Neural cell (in vitro differentiated cells): ENCODE results near the gene CSNK1E. TPM values are rescaled to one million over a fixed set of nuclear protein-coding genes. Genes with fewer than 3 reads are reported as not detected.

Source experiments
- H2AFZ ChIP-seq: fragments of 200-600, 300-800 bp; sonication (generic), shearing (Covaris generic); 2 replicates; pipeline ENCODE4 v1.6.0; 2014; ENCODE audit warnings: low read depth, mild to moderate bottlenecking, antibody characterized with exemption, low read length, moderate library complexity
- H3F3A ChIP-seq: fragments of 200-600 bp; shearing (Covaris generic); 2 replicates; pipeline ENCODE4 v1.6.1; 2016; ENCODE audit warnings: mild to moderate bottlenecking, moderate library complexity, mixed read lengths, antibody characterized with exemption, low read length; ENCODE audit not compliant: insufficient read depth, poor library complexity, severe bottlenecking
- H3K27ac ChIP-seq: fragments of 200-600, 300-800 bp; sonication (generic), shearing (Covaris generic); 2 replicates; pipeline ENCODE4 v1.5.1; 2014; ENCODE audit warnings: mild to moderate bottlenecking, low read length, moderate library complexity
- H3K27me3 ChIP-seq: fragments of 300-800, 200-600 bp; sonication (generic), shearing (Covaris generic); 2 replicates; pipeline ENCODE4 v1.6.0; 2014; ENCODE audit warnings: mild to moderate bottlenecking, low read depth, low read length, moderate library complexity; ENCODE audit not compliant: insufficient read depth
- H3K36me3 ChIP-seq: fragments of 300-800, 200-600 bp; sonication (generic), shearing (Covaris generic); 2 replicates; pipeline ENCODE4 v1.5.1; 2014; ENCODE audit warnings: mild to moderate bottlenecking, antibody characterized with exemption, low read length, moderate library complexity; ENCODE audit not compliant: insufficient read depth
- H3K4me2 ChIP-seq: fragments of 300-800, 200-600 bp; sonication (generic), shearing (Covaris generic); 2 replicates; pipeline ENCODE4 v1.6.0; 2014; ENCODE audit warnings: mild to moderate bottlenecking, low read length
- H3K4me3 ChIP-seq: fragments of 300-800, 200-600 bp; sonication (generic), shearing (Covaris generic); 2 replicates; pipeline ENCODE4 v1.5.1; 2014; ENCODE audit warnings: mild to moderate bottlenecking, low read length, moderate library complexity
- H3K79me2 ChIP-seq: fragments of 200-600 bp; shearing (Covaris generic); replicated peaks from 2 replicates; pipeline ENCODE4 v1.6.0; 2014; ENCODE audit warnings: mild to moderate bottlenecking, low read length, moderate library complexity; ENCODE audit not compliant: insufficient read depth
- H3K9ac ChIP-seq: fragments of 300-800, 200-600 bp; sonication (generic), shearing (Covaris generic); 2 replicates; pipeline ENCODE4 v1.6.1; 2016; ENCODE audit warnings: mild to moderate bottlenecking, low read length, mixed read lengths
- H3K9me2 ChIP-seq: fragments of 200-600 bp; shearing (Covaris generic); 2 replicates; pipeline ENCODE4 v1.6.1; 2016; ENCODE audit warnings: mild to moderate bottlenecking, low read length, mixed read lengths; ENCODE audit not compliant: insufficient read depth
- H3K9me3 ChIP-seq: fragments of 200-600, 300-800 bp; sonication (generic), shearing (Covaris generic); 2 replicates; pipeline ENCODE4 v1.6.1; 2016; ENCODE audit warnings: mild to moderate bottlenecking, mixed run types, low read length, moderate library complexity, mixed read lengths
- H4K20me1 ChIP-seq: fragments of 200-600 bp; shearing (Covaris generic); 2 replicates; pipeline ENCODE4 v1.6.1; 2016; ENCODE audit warnings: mild to moderate bottlenecking, mixed run types; ENCODE audit not compliant: insufficient read depth
- CTCF ChIP-seq: fragments of 450-650 bp; IDR thresholded peaks from 2 replicates; pipeline ENCODE4 v1.5.1; 2014; ENCODE audit warnings: antibody characterized with exemption, mild to moderate bottlenecking, moderate library complexity; ENCODE audit not compliant: poor library complexity, severe bottlenecking
- EP300 ChIP-seq: fragments of 450-650 bp; conservative IDR thresholded peaks from 2 replicates; pipeline ENCODE4 v1.6.1; 2014; ENCODE audit warnings: antibody characterized with exemption, mild to moderate bottlenecking, moderate library complexity; ENCODE audit not compliant: poor library complexity, severe bottlenecking
- EZH2 ChIP-seq: fragments of 200-600, 300-800 bp; shearing (Covaris generic), sonication (generic); IDR thresholded peaks from 2 replicates; pipeline ENCODE4 v1.6.1; 2014; ENCODE audit warnings: antibody characterized with exemption, low read length, borderline replicate concordance, mild to moderate bottlenecking; ENCODE audit not compliant: insufficient read depth, poor library complexity, severe bottlenecking
- MXI1 ChIP-seq: fragments of 450-650 bp; conservative IDR thresholded peaks from 2 replicates; pipeline ENCODE4 v1.6.1; 2014; ENCODE audit warnings: antibody characterized with exemption, mild to moderate bottlenecking; ENCODE audit not compliant: poor library complexity, severe bottlenecking
- POLR2AphosphoS5 ChIP-seq: IDR thresholded peaks from 2 replicates; pipeline ENCODE4 v1.6.1; 2012
- RAD21 ChIP-seq: fragments of 450-650 bp; conservative IDR thresholded peaks from 2 replicates; pipeline ENCODE4 v1.6.1; 2014; ENCODE audit warnings: antibody characterized with exemption, mild to moderate bottlenecking, moderate library complexity
- SMC3 ChIP-seq: fragments of 450-650 bp; conservative IDR thresholded peaks from 2 replicates; pipeline ENCODE4 v1.6.1; 2014; ENCODE audit warnings: antibody characterized with exemption, mild to moderate bottlenecking, moderate library complexity; ENCODE audit not compliant: poor library complexity
- TAF1 ChIP-seq: IDR thresholded peaks from 2 replicates; pipeline ENCODE4 v1.6.1; 2012; ENCODE audit warnings: low read depth
- polyA plus RNA-seq: library from polyadenylated mRNA; depleted of rRNA; stranded (reverse); fragments of >200 nt; gene quantifications from 2 replicates; pipeline ENCODE4 v1.2.3, GENCODE V29; 2014
- TF ChIP-seq, protein P1 (sequence below): IDR thresholded peaks from 2 replicates; pipeline ENCODE4 v1.6.1; 2012; ENCODE audit warnings: borderline replicate concordance

The CSNK1E gene
- polyA plus RNA-seq, 1 donor from 2014 or later: 230 TPM

DNA sequence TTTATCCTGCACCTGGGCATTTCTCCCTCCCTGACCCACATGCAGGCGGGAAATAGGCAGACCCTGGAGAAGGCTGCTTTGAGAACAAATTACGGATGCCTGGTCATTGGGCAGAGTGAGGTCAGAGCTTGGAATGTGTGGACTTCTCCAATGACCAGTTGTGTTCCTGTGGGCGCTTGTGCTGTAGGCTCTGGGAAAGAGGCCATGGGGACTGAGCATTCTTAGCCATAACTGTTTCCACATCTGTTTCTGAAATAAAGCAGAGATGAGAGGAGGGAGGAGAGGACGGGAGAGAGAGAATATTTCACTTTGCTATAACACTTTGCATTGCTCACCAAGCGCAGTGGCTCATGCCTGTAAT is 33.2 kb downstream of the CSNK1E start:
- no peak for TF ChIP-seq EP300
- no peak for TF ChIP-seq TAF1
- no peak for TF ChIP-seq POLR2AphosphoS5
- TF ChIP-seq, protein P1, sequence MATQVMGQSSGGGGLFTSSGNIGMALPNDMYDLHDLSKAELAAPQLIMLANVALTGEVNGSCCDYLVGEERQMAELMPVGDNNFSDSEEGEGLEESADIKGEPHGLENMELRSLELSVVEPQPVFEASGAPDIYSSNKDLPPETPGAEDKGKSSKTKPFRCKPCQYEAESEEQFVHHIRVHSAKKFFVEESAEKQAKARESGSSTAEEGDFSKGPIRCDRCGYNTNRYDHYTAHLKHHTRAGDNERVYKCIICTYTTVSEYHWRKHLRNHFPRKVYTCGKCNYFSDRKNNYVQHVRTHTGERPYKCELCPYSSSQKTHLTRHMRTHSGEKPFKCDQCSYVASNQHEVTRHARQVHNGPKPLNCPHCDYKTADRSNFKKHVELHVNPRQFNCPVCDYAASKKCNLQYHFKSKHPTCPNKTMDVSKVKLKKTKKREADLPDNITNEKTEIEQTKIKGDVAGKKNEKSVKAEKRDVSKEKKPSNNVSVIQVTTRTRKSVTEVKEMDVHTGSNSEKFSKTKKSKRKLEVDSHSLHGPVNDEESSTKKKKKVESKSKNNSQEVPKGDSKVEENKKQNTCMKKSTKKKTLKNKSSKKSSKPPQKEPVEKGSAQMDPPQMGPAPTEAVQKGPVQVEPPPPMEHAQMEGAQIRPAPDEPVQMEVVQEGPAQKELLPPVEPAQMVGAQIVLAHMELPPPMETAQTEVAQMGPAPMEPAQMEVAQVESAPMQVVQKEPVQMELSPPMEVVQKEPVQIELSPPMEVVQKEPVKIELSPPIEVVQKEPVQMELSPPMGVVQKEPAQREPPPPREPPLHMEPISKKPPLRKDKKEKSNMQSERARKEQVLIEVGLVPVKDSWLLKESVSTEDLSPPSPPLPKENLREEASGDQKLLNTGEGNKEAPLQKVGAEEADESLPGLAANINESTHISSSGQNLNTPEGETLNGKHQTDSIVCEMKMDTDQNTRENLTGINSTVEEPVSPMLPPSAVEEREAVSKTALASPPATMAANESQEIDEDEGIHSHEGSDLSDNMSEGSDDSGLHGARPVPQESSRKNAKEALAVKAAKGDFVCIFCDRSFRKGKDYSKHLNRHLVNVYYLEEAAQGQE: no peak
- no peak for TF ChIP-seq CTCF
- TF ChIP-seq RAD21: no peak
- TF ChIP-seq MXI1: no peak
- no peak for TF ChIP-seq EZH2
- TF ChIP-seq SMC3: no peak
- no peak overlapping the region for H2AFZ ChIP-seq

DNA sequence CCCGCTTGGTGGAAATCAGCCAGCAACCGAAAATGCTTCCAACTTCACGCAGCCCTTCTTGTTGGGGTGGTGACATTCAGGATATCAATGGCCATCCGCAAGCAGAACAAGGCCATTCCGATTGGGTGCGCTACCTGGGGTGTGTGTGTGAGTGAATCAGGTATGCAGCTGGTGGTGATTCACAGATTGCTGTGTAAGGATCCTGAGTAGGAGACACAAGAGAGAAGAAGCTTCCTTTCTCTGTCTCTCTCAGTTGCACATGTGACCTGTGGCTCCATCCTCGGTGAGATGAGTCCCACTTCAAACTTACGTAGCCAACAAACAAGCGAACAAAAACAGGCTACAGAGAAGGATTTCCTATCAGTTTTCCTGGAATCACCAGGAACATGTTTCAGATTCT is 34.8 kb downstream of the CSNK1E start:
- Histone ChIP-seq H3K4me3 (no peak overlapping the region), H3K27me3 (no peaks in the 10 kb centered on the region), H2AFZ (no peak overlapping the region), H4K20me1 (no peaks in the 10 kb centered on the region), H3K79me2 (no peaks in the 10 kb centered on the region), H3K9me3 (no peaks in the 10 kb centered on the region), H3F3A (no peaks in the 10 kb centered on the region), H3K9ac (no peak overlapping the region), H3K36me3 (no peaks in the 10 kb centered on the region), H3K9me2 (no peaks in the 10 kb centered on the region), H3K27ac (no peak overlapping the region), H3K4me2 (no peak overlapping the region)
- TF ChIP-seq TAF1 (no peak), CTCF (no peak), POLR2AphosphoS5 (no peak), EP300 (no peak), MXI1 (no peak), SMC3 (no peak), EZH2 (no peak), RAD21 (no peak)
- TF ChIP-seq, protein P1: no peak

More for the DNA sequence above, 33.2 kb downstream of the CSNK1E start:
- Histone ChIP-seq H3K9me2 (no peaks in the 10 kb centered on the region), H3F3A (no peaks in the 10 kb centered on the region), H3K9ac (no peak overlapping the region), H4K20me1 (no peaks in the 10 kb centered on the region), H3K9me3 (no peaks in the 10 kb centered on the region), H3K4me3 (no peak overlapping the region), H3K79me2 (no peaks in the 10 kb centered on the region), H3K27me3 (no peaks in the 10 kb centered on the region), H3K4me2 (no peak overlapping the region), H3K27ac (no peak overlapping the region), H3K36me3 (no peaks in the 10 kb centered on the region)
